HEK293 (cell line): ENCODE data around the gene NRL.
A peak's percentile ranks its signal among the peaks of the same experiment; 100 is the strongest.

Source experiments
- EGR2 ChIP-seq: fragments of 450-650 bp; formaldehyde crosslinking; IDR thresholded peaks from 2 replicates; pipeline ENCODE4 v1.5.1; 2016; ENCODE audit warnings: low read depth, missing biosample characterization, missing genetic modification characterization
- FEZF1 ChIP-seq: fragments of 450-650 bp; formaldehyde crosslinking; IDR thresholded peaks from 2 replicates; pipeline ENCODE4 v1.5.1; 2016; ENCODE audit warnings: missing biosample characterization, missing genetic modification characterization
- GLI2 ChIP-seq: fragments of 450-650 bp; formaldehyde crosslinking; IDR thresholded peaks from 2 replicates; pipeline ENCODE4; 2017; ENCODE audit warnings: missing biosample characterization, missing genetic modification characterization, low read depth, borderline replicate concordance
- GLIS2 ChIP-seq: fragments of 450-650 bp; formaldehyde crosslinking; IDR thresholded peaks from 2 replicates; pipeline ENCODE4 v1.5.1; 2016; ENCODE audit warnings: missing biosample characterization, missing genetic modification characterization
- KLF10 ChIP-seq: fragments of 450-650 bp; IDR thresholded peaks from 2 replicates; pipeline ENCODE4 v1.5.1; 2018; ENCODE audit warnings: missing biosample characterization, mild to moderate bottlenecking, missing genetic modification characterization
- SP3 ChIP-seq: fragments of 450-650 bp; formaldehyde crosslinking; IDR thresholded peaks from 2 replicates; pipeline ENCODE4 v1.5.1; 2016; ENCODE audit warnings: missing biosample characterization, missing genetic modification characterization
- SP7 ChIP-seq: fragments of 450-650 bp; formaldehyde crosslinking; IDR thresholded peaks from 2 replicates; pipeline ENCODE4 v1.5.1; 2016; ENCODE audit warnings: missing biosample characterization, missing genetic modification characterization
- ZBTB20 ChIP-seq: fragments of 450-650 bp; formaldehyde crosslinking; IDR thresholded peaks from 2 replicates; pipeline ENCODE4 v1.5.1; 2016; ENCODE audit warnings: missing biosample characterization, missing genetic modification characterization
- ZBTB21 ChIP-seq: fragments of 450-650 bp; formaldehyde crosslinking; IDR thresholded peaks from 2 replicates; pipeline ENCODE4 v1.5.1; 2017; ENCODE audit warnings: missing biosample characterization, missing genetic modification characterization
- ZBTB48 ChIP-seq: fragments of 450-650 bp; formaldehyde crosslinking; IDR thresholded peaks from 2 replicates; pipeline ENCODE4 v1.5.1; 2016; ENCODE audit warnings: missing biosample characterization, missing genetic modification characterization
- ZBTB7A ChIP-seq: fragments of 450-650 bp; formaldehyde crosslinking; IDR thresholded peaks from 2 replicates; pipeline ENCODE4 v1.5.1; 2016; ENCODE audit warnings: low read depth, missing biosample characterization, missing genetic modification characterization
- ZFHX2 ChIP-seq: fragments of 450-650 bp; formaldehyde crosslinking; conservative IDR thresholded peaks from 2 replicates; pipeline ENCODE4 v1.5.1; 2016; ENCODE audit warnings: missing biosample characterization, missing genetic modification characterization
- ZFP69B ChIP-seq: fragments of 450-650 bp; formaldehyde crosslinking; IDR thresholded peaks from 2 replicates; pipeline ENCODE4 v1.5.1; 2016; ENCODE audit warnings: missing biosample characterization, missing genetic modification characterization
- ZNF112 ChIP-seq: fragments of 450-650 bp; formaldehyde crosslinking; IDR thresholded peaks from 2 replicates; pipeline ENCODE4 v1.5.0; 2017; ENCODE audit warnings: missing biosample characterization, missing genetic modification characterization
- ZNF140 ChIP-seq: fragments of 450-650 bp; formaldehyde crosslinking; IDR thresholded peaks from 2 replicates; pipeline ENCODE4 v1.5.1; 2016; ENCODE audit warnings: missing biosample characterization, missing genetic modification characterization
- ZNF19 ChIP-seq: fragments of 450-650 bp; formaldehyde crosslinking; IDR thresholded peaks from 2 replicates; pipeline ENCODE4; 2016; ENCODE audit warnings: missing biosample characterization, missing genetic modification characterization, low read depth
- ZNF24 ChIP-seq: fragments of 450-650 bp; formaldehyde crosslinking; IDR thresholded peaks from 2 replicates; pipeline ENCODE4 v1.5.1; 2016; ENCODE audit warnings: missing biosample characterization, missing genetic modification characterization
- ZNF391 ChIP-seq: fragments of 450-650 bp; formaldehyde crosslinking; IDR thresholded peaks from 2 replicates; pipeline ENCODE4 v1.5.1; 2016; ENCODE audit warnings: low read depth, missing biosample characterization, missing genetic modification characterization, borderline replicate concordance
- ZNF394 ChIP-seq: fragments of 450-650 bp; formaldehyde crosslinking; IDR thresholded peaks from 2 replicates; pipeline ENCODE4 v1.5.1; 2016; ENCODE audit warnings: missing biosample characterization, missing genetic modification characterization, mild to moderate bottlenecking, moderate library complexity, borderline replicate concordance
- ZNF501 ChIP-seq: fragments of 450-650 bp; formaldehyde crosslinking; IDR thresholded peaks from 2 replicates; pipeline ENCODE4 v1.5.1; 2016; ENCODE audit warnings: missing biosample characterization, missing genetic modification characterization
- ZNF530 ChIP-seq: fragments of 450-650 bp; formaldehyde crosslinking; IDR thresholded peaks from 2 replicates; pipeline ENCODE4 v1.5.1; 2016; ENCODE audit warnings: low read depth, missing biosample characterization, missing genetic modification characterization
- ZNF610 ChIP-seq: fragments of 450-650 bp; formaldehyde crosslinking; IDR thresholded peaks from 2 replicates; pipeline ENCODE4 v1.5.1; 2016; ENCODE audit warnings: missing biosample characterization, missing genetic modification characterization, borderline replicate concordance
- ZNF623 ChIP-seq: fragments of 450-650 bp; formaldehyde crosslinking; IDR thresholded peaks from 2 replicates; pipeline ENCODE4 v1.5.1; 2016; ENCODE audit warnings: missing biosample characterization, missing genetic modification characterization
- ZNF626 ChIP-seq: fragments of 450-650 bp; sonication (Bioruptor Pico); formaldehyde crosslinking; IDR thresholded peaks from 2 replicates; pipeline ENCODE4 v1.5.1; 2018; ENCODE audit warnings: missing biosample characterization, missing genetic modification characterization, inconsistent platforms
- ZNF664 ChIP-seq: fragments of 450-650 bp; formaldehyde crosslinking; IDR thresholded peaks from 2 replicates; pipeline ENCODE4 v1.5.1; 2016; ENCODE audit warnings: missing biosample characterization, missing genetic modification characterization
- ZNF670 ChIP-seq: fragments of 450-650 bp; formaldehyde crosslinking; IDR thresholded peaks from 2 replicates; pipeline ENCODE4 v1.5.1; 2016; ENCODE audit warnings: missing biosample characterization, missing genetic modification characterization, low read depth
- ZNF785 ChIP-seq: fragments of 450-650 bp; formaldehyde crosslinking; IDR thresholded peaks from 2 replicates; pipeline ENCODE4 v1.5.1; 2016; ENCODE audit warnings: missing biosample characterization, missing genetic modification characterization
- ZNF791 ChIP-seq: fragments of 450-650 bp; formaldehyde crosslinking; IDR thresholded peaks from 2 replicates; pipeline ENCODE4 v1.5.1; 2016; ENCODE audit warnings: missing biosample characterization, missing genetic modification characterization
- ZSCAN23 ChIP-seq: fragments of 450-650 bp; formaldehyde crosslinking; IDR thresholded peaks from 2 replicates; pipeline ENCODE4 v1.5.1; 2016; ENCODE audit warnings: missing biosample characterization, missing genetic modification characterization
- TF ChIP-seq, protein P1 (sequence below): fragments of 450-650 bp; formaldehyde crosslinking; IDR thresholded peaks from 2 replicates; pipeline ENCODE4 v1.5.1; 2016; ENCODE audit warnings: missing biosample characterization, missing genetic modification characterization
- TF ChIP-seq, protein P2 (sequence below): fragments of 450-650 bp; formaldehyde crosslinking; IDR thresholded peaks from 2 replicates; pipeline ENCODE4 v1.5.1; 2016; ENCODE audit warnings: missing biosample characterization, missing genetic modification characterization, borderline replicate concordance
- TF ChIP-seq, protein P3 (sequence below): sonication (generic); formaldehyde crosslinking; IDR thresholded peaks from 2 replicates; pipeline ENCODE4 v1.8.1; 2022; ENCODE audit warnings: mild to moderate bottlenecking, moderate library complexity, missing genetic modification reagents
- TF ChIP-seq, protein P4 (sequence below): fragments of 450-650 bp; formaldehyde crosslinking; IDR thresholded peaks from 2 replicates; pipeline ENCODE4 v1.5.1; 2016; ENCODE audit warnings: missing biosample characterization, missing genetic modification characterization

NRL gene

DNA sequence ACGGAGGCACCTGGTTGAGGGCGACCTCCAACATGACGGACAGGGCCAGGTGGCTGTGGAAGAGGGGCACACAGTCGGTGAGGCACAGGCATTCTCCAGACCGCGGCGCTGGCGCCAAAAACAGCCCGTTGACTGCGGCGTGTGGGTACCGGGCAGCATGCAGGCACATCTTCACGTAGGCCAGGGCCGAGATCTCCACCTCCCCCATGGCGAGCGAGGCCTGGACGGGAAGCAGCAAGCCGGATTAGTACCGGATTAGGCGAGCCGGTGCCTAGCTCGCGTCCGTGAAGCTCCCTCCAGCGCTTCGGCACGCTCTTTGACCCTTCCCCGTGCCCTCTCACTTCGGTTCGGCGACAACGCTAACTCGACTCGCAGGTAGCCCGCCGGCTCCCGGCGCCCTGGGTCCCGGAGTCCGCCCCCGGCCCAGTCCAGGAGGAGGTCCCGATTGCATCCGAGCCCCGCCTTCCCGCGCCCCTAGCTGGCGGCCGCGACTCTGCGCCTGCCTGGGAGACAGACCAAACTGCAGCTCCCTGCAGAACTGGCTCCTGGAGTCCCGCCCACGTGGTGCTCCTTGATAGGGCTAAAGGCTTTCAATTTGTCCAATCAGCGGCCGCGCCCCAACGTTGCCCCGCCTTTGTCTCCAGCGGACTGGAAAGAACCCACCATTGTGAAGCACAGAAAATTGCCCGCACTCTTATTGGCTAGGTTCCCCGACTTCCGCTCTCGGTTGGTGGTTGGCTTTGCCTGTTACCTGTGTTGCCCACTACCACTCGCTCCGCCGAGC, 26.5 kb upstream of the NRL start, which contains the start of gene EMC9 (continued):
- peak; percentile 92; the same call in 1 of the 2 replicates for TF ChIP-seq ZSCAN23 (tag by site-specific recombination)
- TF ChIP-seq ZNF140 (tag by site-specific recombination), result no peak
- TF ChIP-seq ZNF112 (tag by site-specific recombination), result no peak
- peak; percentile 81 for TF ChIP-seq SP7
- no peak for TF ChIP-seq GLI2 (tag by site-specific recombination)
- peak; percentile 91 for TF ChIP-seq GLIS2
- no peak for TF ChIP-seq ZNF626 (tag by site-specific recombination)
- TF ChIP-seq ZBTB21 (tag by site-specific recombination), result no peak
- TF ChIP-seq ZBTB7A (tag by site-specific recombination), result peak; percentile 51; the same call in 1 of the 2 replicates
- TF ChIP-seq, protein P1, sequence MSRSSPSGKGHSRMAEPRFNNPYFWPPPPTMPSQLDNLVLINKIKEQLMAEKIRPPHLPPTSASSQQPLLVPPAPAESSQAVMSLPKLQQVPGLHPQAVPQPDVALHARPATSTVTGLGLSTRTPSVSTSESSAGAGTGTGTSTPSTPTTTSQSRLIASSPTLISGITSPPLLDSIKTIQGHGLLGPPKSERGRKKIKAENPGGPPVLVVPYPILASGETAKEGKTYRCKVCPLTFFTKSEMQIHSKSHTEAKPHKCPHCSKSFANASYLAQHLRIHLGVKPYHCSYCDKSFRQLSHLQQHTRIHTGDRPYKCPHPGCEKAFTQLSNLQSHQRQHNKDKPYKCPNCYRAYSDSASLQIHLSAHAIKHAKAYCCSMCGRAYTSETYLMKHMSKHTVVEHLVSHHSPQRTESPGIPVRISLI, result no peak
- TF ChIP-seq ZNF394 (tag by site-specific recombination), result peak; percentile 51; the same call in 1 of the 2 replicates
- TF ChIP-seq ZNF623 (tag by site-specific recombination), result peak; percentile 36; the same call in 1 of the 2 replicates
- TF ChIP-seq SP3 (tag by site-specific recombination), result peak; percentile 85
- peak; percentile 32 for TF ChIP-seq KLF10 (tag by site-specific recombination)
- no peak for TF ChIP-seq FEZF1 (tag by site-specific recombination)
- peak; percentile 73; the same call in 1 of the 2 replicates for TF ChIP-seq ZNF785 (tag by site-specific recombination)
- TF ChIP-seq, protein P2, sequence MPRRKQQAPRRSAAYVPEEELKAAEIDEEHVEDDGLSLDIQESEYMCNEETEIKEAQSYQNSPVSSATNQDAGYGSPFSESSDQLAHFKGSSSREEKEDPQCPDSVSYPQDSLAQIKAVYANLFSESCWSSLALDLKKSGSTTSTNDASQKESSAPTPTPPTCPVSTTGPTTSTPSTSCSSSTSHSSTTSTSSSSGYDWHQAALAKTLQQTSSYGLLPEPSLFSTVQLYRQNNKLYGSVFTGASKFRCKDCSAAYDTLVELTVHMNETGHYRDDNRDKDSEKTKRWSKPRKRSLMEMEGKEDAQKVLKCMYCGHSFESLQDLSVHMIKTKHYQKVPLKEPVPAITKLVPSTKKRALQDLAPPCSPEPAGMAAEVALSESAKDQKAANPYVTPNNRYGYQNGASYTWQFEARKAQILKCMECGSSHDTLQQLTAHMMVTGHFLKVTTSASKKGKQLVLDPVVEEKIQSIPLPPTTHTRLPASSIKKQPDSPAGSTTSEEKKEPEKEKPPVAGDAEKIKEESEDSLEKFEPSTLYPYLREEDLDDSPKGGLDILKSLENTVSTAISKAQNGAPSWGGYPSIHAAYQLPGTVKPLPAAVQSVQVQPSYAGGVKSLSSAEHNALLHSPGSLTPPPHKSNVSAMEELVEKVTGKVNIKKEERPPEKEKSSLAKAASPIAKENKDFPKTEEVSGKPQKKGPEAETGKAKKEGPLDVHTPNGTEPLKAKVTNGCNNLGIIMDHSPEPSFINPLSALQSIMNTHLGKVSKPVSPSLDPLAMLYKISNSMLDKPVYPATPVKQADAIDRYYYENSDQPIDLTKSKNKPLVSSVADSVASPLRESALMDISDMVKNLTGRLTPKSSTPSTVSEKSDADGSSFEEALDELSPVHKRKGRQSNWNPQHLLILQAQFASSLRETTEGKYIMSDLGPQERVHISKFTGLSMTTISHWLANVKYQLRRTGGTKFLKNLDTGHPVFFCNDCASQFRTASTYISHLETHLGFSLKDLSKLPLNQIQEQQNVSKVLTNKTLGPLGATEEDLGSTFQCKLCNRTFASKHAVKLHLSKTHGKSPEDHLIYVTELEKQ (tag by site-specific recombination), result no peak; the same call in 1 of the 2 replicates
- TF ChIP-seq, protein P3, sequence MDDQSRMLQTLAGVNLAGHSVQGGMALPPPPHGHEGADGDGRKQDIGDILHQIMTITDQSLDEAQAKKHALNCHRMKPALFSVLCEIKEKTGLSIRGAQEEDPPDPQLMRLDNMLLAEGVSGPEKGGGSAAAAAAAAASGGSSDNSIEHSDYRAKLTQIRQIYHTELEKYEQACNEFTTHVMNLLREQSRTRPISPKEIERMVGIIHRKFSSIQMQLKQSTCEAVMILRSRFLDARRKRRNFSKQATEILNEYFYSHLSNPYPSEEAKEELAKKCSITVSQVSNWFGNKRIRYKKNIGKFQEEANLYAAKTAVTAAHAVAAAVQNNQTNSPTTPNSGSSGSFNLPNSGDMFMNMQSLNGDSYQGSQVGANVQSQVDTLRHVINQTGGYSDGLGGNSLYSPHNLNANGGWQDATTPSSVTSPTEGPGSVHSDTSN (CRISPR knock-in tag), result peak; percentile 19; the same call in 1 of the 2 replicates
- TF ChIP-seq ZBTB20, result peak; percentile 81
- peak; percentile 61 for TF ChIP-seq ZFHX2 (tag by site-specific recombination)
- no peak for TF ChIP-seq ZNF791 (tag by site-specific recombination)
- TF ChIP-seq ZNF610, result 0 out of 2 replicates have a peak, but pooled peaks have one; percentile 76
- no peak for TF ChIP-seq ZNF670 (tag by site-specific recombination)
- TF ChIP-seq ZBTB48 (tag by site-specific recombination), result peak; percentile 99; the same call in 1 of the 2 replicates
- TF ChIP-seq ZNF664 (tag by site-specific recombination), result no peak
- TF ChIP-seq ZNF530, result no peak
- peak; percentile 81; the same call in 1 of the 2 replicates for TF ChIP-seq ZNF24
- TF ChIP-seq ZNF501 (tag by site-specific recombination), result peak; percentile 88
- TF ChIP-seq ZNF19 (tag by site-specific recombination), result no peak
- TF ChIP-seq EGR2 (tag by site-specific recombination), result peak; percentile 41; the same call in 1 of the 2 replicates
- TF ChIP-seq, protein P4, sequence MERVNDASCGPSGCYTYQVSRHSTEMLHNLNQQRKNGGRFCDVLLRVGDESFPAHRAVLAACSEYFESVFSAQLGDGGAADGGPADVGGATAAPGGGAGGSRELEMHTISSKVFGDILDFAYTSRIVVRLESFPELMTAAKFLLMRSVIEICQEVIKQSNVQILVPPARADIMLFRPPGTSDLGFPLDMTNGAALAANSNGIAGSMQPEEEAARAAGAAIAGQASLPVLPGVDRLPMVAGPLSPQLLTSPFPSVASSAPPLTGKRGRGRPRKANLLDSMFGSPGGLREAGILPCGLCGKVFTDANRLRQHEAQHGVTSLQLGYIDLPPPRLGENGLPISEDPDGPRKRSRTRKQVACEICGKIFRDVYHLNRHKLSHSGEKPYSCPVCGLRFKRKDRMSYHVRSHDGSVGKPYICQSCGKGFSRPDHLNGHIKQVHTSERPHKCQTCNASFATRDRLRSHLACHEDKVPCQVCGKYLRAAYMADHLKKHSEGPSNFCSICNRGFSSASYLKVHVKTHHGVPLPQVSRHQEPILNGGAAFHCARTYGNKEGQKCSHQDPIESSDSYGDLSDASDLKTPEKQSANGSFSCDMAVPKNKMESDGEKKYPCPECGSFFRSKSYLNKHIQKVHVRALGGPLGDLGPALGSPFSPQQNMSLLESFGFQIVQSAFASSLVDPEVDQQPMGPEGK (tag by site-specific recombination), result peak; percentile 78; the same call in 1 of the 2 replicates
- TF ChIP-seq ZNF391 (tag by site-specific recombination), result peak; percentile 92; the same call in 1 of the 2 replicates
- TF ChIP-seq ZFP69B, result peak; percentile 13; the same call in 1 of the 2 replicates
